A549 (cell line): ENCODE results near the gene SPDYE1. TPM values are rescaled to one million over a fixed set of nuclear protein-coding genes. Genes with fewer than 3 reads are reported as not detected.
A peak's percentile ranks its signal among the peaks of the same experiment; 100 is the strongest.

Experiments
- ATAC-seq, 2 experiments: fragments of 200-7000 bp in 1 of 2; fragments of >200 bp in 1 of 2; cut with Nextera tagmentation in 1 of 2; cut with Tn5 transposase in 1 of 2; 3 replicates each; pipeline versions ENCODE4 v1.8.0 to v1.9.1; 2018 to 2020; ENCODE audit warnings: mild to moderate bottlenecking in 1 of 2, moderate library complexity in 1 of 2
- CTCF ChIA-PET: fragments of 300-600 bp; sonication (Branson Sonifier 250); formaldehyde crosslinking; extraction: SDS; loops from one replicate; lab custom pipeline; 2021; ENCODE audit warnings: antibody characterized with exemption, inconsistent platforms; lab: Yijun Ruan, JAX
- POLR2A ChIA-PET: fragments of 350-600 bp; formaldehyde crosslinking; extraction: SDS; loops from one replicate; lab custom pipeline; 2021; ENCODE audit warnings: antibody characterized with exemption, inconsistent platforms; lab: Yijun Ruan, JAX
- DNase-seq, 2 experiments: peaks; one replicate each; pipeline versions ENCODE4 v3.0.0 to v3.0.0-alpha.2; 2011 to 2016; ENCODE audit warnings: low read depth in 1 of 2, low spot score in 1 of 2
- FAIRE-seq: peaks from 2 replicates; lab custom pipeline; 2011; peaks lifted over from hg19 to GRCh38; lab: Jason Lieb, UNC
- H3K27ac ChIP-seq, 2 experiments: fragments of >200 bp; sonication (Bioruptor Twin); formaldehyde crosslinking; 3 replicates each; pipeline ENCODE4 v1.5.1; 2016 to 2017
- H3K4me1 ChIP-seq: fragments of >200 bp; sonication (Bioruptor Twin); formaldehyde crosslinking; 3 replicates; pipeline ENCODE4 v1.6.1; 2016
- H3K4me2 ChIP-seq: fragments of >200 bp; sonication (Bioruptor Twin); formaldehyde crosslinking; 3 replicates; pipeline ENCODE4 v1.6.1; 2016
- H3K4me3 ChIP-seq: fragments of >200 bp; sonication (Bioruptor Twin); formaldehyde crosslinking; 3 replicates; pipeline ENCODE4 v1.5.1; 2016
- H3K9me3 ChIP-seq: fragments of >200 bp; sonication (Bioruptor Twin); formaldehyde crosslinking; 3 replicates; pipeline ENCODE4 v1.6.1; 2016
- CEBPB ChIP-seq, 2 experiments: fragments of >200 bp in 1 of 2; sonication (Bioruptor Twin) in 1 of 2; formaldehyde crosslinking in 1 of 2; IDR thresholded peaks; 2 replicates each; pipeline ENCODE4 v1.6.1; 2012 to 2016
- CTCF ChIP-seq: fragments of >200 bp; sonication (Bioruptor Twin); formaldehyde crosslinking; IDR thresholded peaks from 3 replicates; pipeline ENCODE4 v1.5.1; 2016
- EHMT2 ChIP-seq: fragments of 200-600 bp; sonication (generic); IDR thresholded peaks from 2 replicates; pipeline ENCODE4 v1.6.1; 2016; ENCODE audit warnings: antibody characterized with exemption, low read depth, mild to moderate bottlenecking, moderate library complexity
- FOXS1 ChIP-seq: fragments of 250-450 bp; sonication (Bioruptor Pico); IDR thresholded peaks from 2 replicates; pipeline ENCODE4 v1.5.0; 2020; ENCODE audit warnings: mild to moderate bottlenecking, moderate library complexity
- HMGXB4 ChIP-seq: fragments of 250-450 bp; sonication (Bioruptor Pico); IDR thresholded peaks from 2 replicates; pipeline ENCODE4 v1.5.0; 2021; ENCODE audit warnings: mild to moderate bottlenecking, moderate library complexity, borderline replicate concordance
- HOXB13 ChIP-seq: fragments of 250-450 bp; sonication (Bioruptor Pico); IDR thresholded peaks from 2 replicates; pipeline ENCODE4 v1.5.0; 2020; ENCODE audit warnings: low read depth, mild to moderate bottlenecking, moderate library complexity
- MAZ ChIP-seq: fragments of 150-350 bp; IDR thresholded peaks from 2 replicates; pipeline ENCODE4 v1.6.1; 2014; ENCODE audit warnings: antibody characterized with exemption, low read depth, low read length, borderline replicate concordance
- MYC ChIP-seq: IDR thresholded peaks from 2 replicates; pipeline ENCODE4 v1.6.1; 2012; ENCODE audit warnings: mild to moderate bottlenecking, inconsistent platforms, low read length, improper control_type of control experiment, borderline replicate concordance
- PBX3 ChIP-seq: IDR thresholded peaks from 2 replicates; pipeline ENCODE4 v1.6.1; 2012
- POLR2AphosphoS2 ChIP-seq: conservative IDR thresholded peaks from 2 replicates; pipeline ENCODE4 v1.6.1; 2012; ENCODE audit warnings: low read length, improper control_type of control experiment, inconsistent platforms
- RAD21 ChIP-seq, 2 experiments: fragments of >200 bp in 1 of 2; sonication (Bioruptor Twin) in 1 of 2; formaldehyde crosslinking in 1 of 2; IDR thresholded peaks in 1 of 2; conservative IDR thresholded peaks in 1 of 2; 2 replicates in 1 of 2; 3 replicates in 1 of 2; pipeline ENCODE4 v1.6.1; 2012 to 2018; ENCODE audit warnings: inconsistent platforms in 1 of 2
- RNF2 ChIP-seq: fragments of 200-600 bp; sonication (generic); IDR thresholded peaks from 2 replicates; pipeline ENCODE4 v1.6.1; 2016; ENCODE audit warnings: low read depth, mild to moderate bottlenecking, antibody characterized with exemption, moderate library complexity, borderline replicate concordance
- TFCP2L1 ChIP-seq: fragments of 250-450 bp; sonication (Bioruptor Pico); IDR thresholded peaks from 2 replicates; pipeline ENCODE4 v1.5.0; 2021; ENCODE audit warnings: mild to moderate bottlenecking
- ZC3H11A ChIP-seq: fragments of 450-650 bp; IDR thresholded peaks from 2 replicates; pipeline ENCODE4 v1.6.1; 2014; ENCODE audit warnings: antibody characterized with exemption, mild to moderate bottlenecking
- WGBS: methylation state at CpG from one replicate; pipeline ENCODE4 v1.1.6; 2017; ENCODE audit errors: missing lambda C conversion rate; 5-methylcytosine and 5-hydroxymethylcytosine counted together
- polyA plus RNA-seq, 4 experiments: library from polyadenylated mRNA; depleted of rRNA in 3 of 4; stranded (reverse); fragments of >200 nt; fragmentation: RNase III in 1 of 4; extraction: RNeasy Plus Mini Kit Qiagen cat#74134 plus additional on column Dnase treatment in 1 of 4; gene quantifications; 2 replicates in 3 of 4; 3 replicates in 1 of 4; pipeline ENCODE4 v1.2.3, GENCODE V29; 2011 to 2017

Gene SPDYE1
- polyA plus RNA-seq, 2 of the 4 experiments (the other 2 are of a cell fraction) = not detected

GRCh38 chr7:44046321-44047061 lies 48.8 kb downstream of the SPDYE1 start:
- FAIRE-seq (no peak), ATAC-seq (no peak), DNase-seq (no peak)
- ChIA-PET CTCF (interaction anchor here (0.6 kb wide), 1 partner anchor 140 kb away, joined by 3 read pairs; no protein-coding TSS in a partner anchor), POLR2A (interaction anchor here (2.3 kb wide), 1 partner anchor 17 kb away, joined by 12 read pairs; no protein-coding TSS in a partner anchor)
- WGBS = 87% methylated on average over 8 of the region's 8 CpGs
- TF ChIP-seq CEBPB (IDR thresholded peaks at IDR 0.05) (no peak), TFCP2L1 (CRISPR knock-in tag) (no peak), POLR2AphosphoS2 (no peak), CTCF (no peak), RNF2 (no peak), MYC (no peak), RAD21 (conservative IDR thresholded peaks at IDR 0.05 in 1 of 2, IDR thresholded peaks at IDR 0.05 in 1 of 2) (no peak), ZC3H11A (no peak), EHMT2 (no peak), MAZ (no peak), HOXB13 (no peak)
- no peak overlapping the region for H3K27ac ChIP-seq
- H3K4me1 ChIP-seq = peaks cover 5% of the 10 kb centered on the region; the same call in 1 of the 3 replicates
- H3K4me2 ChIP-seq = peak overlapping the region; percentile 99; the same call in 1 of the 3 replicates
- H3K9me3 ChIP-seq = no peaks in the 10 kb centered on the region
- H3K4me3 ChIP-seq = no peak overlapping the region

GRCh38 chr7:44048031-44048795 lies 50.5 kb downstream of the SPDYE1 start:
- DNase-seq (no peak), FAIRE-seq (no peak), ATAC-seq (no peak)
- POLR2A ChIA-PET = no interaction called here
- no peak overlapping the region for H3K4me2 ChIP-seq
- peaks cover 5% of the 10 kb centered on the region; the same call in 1 of the 3 replicates for H3K4me1 ChIP-seq
- no peak overlapping the region for H3K4me3 ChIP-seq
- CTCF ChIA-PET = interaction anchor here (1.2 kb wide), 1 partner anchor 192 kb away, joined by 3 read pairs; no protein-coding TSS in a partner anchor
- H3K27ac ChIP-seq = no peak overlapping the region
- H3K9me3 ChIP-seq = no peaks in the 10 kb centered on the region
- TF ChIP-seq HMGXB4 (CRISPR knock-in tag) (no peak), MYC (no peak), PBX3 (no peak), FOXS1 (CRISPR knock-in tag) (no peak)
- 84% methylated on average over 7 of the region's 7 CpGs for WGBS
